Bronchial epithelial cell (primary cell): Measurements from ENCODE around the gene RHOA. TPM values are rescaled to one million over a fixed set of nuclear protein-coding genes. Genes with fewer than 3 reads are reported as not detected.
A peak's percentile ranks its signal among the peaks of the same experiment; 100 is the strongest.

ENCODE experiments used
- DNase-seq: peaks from one replicate; pipeline ENCODE4 v3.0.0-alpha.2; 2010; ENCODE audit warnings: low read depth
- FAIRE-seq: peaks from 2 replicates; lab custom pipeline; 2011; peaks lifted over from hg19 to GRCh38; lab: Jason Lieb, UNC
- H3K27me3 ChIP-seq: 2 replicates; pipeline ENCODE4 v1.5.1; 2011; ENCODE audit warnings: low read length; ENCODE audit not compliant: control insufficient read depth, insufficient read depth
- H3K36me3 ChIP-seq: 2 replicates; pipeline ENCODE4 v1.5.1; 2011; ENCODE audit warnings: low read length; ENCODE audit not compliant: control insufficient read depth, insufficient read depth
- H3K4me3 ChIP-seq: 2 replicates; pipeline ENCODE4 v1.5.1; 2011; ENCODE audit warnings: mild to moderate bottlenecking, low read depth, low read length, control low read depth
- CTCF ChIP-seq: IDR thresholded peaks from 2 replicates; pipeline ENCODE4 v1.5.1; 2011; ENCODE audit warnings: mild to moderate bottlenecking, moderate library complexity, low read length, control low read depth, inconsistent platforms; ENCODE audit not compliant: insufficient read depth, severe bottlenecking
- total RNA-seq: library from RNA; depleted of rRNA; stranded (reverse); fragments of >200 nt; gene quantifications from 2 replicates; pipeline ENCODE4 v1.2.1, GENCODE V29; 2014

RHOA gene
- total RNA-seq, 1 donor from 2014 or later, result 621 TPM

DNA sequence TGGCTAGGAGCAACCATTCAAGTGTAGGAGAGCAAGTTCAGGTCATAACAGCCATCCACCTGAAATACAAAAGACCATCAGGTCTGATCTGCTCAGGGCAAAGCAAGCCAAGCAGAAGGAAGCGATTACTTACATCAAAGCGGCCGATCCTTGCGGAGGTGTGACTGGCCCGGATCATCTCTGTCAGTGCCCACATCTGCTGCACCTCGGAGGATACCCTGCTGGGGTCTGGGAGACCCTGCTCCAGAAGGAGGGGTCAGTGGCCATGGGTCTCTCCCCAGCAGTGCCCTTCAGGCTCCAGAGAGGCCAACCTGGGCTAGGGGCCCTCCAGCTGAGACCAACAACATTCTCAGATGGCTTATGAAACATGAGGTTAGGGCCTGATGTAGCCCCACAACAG, 13.0 kb upstream of the RHOA start:
- H3K27me3 ChIP-seq, result no peaks in the 10 kb centered on the region
- FAIRE-seq (peak; percentile 23), DNase-seq (no peak)
- no peak for TF ChIP-seq CTCF
- H3K36me3 ChIP-seq, result peaks cover 3% of the 10 kb centered on the region
- no peak overlapping the region for H3K4me3 ChIP-seq

- peaks cover 6% of the 10 kb centered on the region for H3K36me3 ChIP-seq
- no peak for TF ChIP-seq CTCF
- H3K27me3 ChIP-seq, result no peaks in the 10 kb centered on the region
- H3K4me3 ChIP-seq, result no peak within 1 kb of the TSS
- no peak for FAIRE-seq
- DNase-seq, result no peak
Observed at GRCh38 chr3:49422379-49423248, 10.8 kb upstream of the RHOA start, which contains the start of gene AMT. AMT (minus strand) TSS chr3:49422473; CDS start chr3:49422450, 23 bp downstream.

GRCh38 chr3:49421890-49422378, 10.2 kb upstream of the RHOA start:
- no peaks in the 10 kb centered on the region for H3K27me3 ChIP-seq
- FAIRE-seq, result no peak
- peaks cover 10% of the 10 kb centered on the region for H3K36me3 ChIP-seq
- DNase-seq, result no peak
- TF ChIP-seq CTCF, result no peak
- H3K4me3 ChIP-seq, result no peak overlapping the region

DNA sequence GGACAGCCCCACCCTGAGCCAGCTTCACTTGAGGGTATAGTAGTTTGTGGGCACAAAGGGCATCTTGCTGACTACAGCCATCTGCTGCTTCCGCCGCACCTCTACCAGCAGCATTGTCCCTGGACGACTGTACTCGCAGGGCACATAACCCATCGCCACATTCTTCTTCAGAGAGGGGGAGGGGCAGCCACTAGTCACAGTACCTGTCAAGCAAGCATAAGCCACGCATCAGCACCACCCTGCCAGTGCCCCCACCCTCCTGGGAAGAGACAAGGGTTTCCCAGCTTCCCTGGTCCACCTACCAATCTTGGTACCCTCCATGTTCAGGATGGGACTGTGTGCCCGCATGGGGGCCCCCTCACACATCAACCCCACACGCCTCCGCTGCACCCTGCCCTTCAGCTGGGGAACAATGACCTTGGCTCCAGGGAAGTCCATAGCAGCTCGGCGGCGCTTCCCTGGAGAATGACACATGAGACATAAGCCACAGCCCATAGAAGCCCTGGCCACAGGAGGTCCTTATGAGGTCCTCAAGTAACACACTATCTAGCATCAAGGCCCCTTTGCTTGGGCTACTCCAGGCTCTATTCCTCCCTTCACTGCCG, 5.8 kb upstream of the RHOA start:
- DNase-seq (no peak), FAIRE-seq (no peak)
- Histone ChIP-seq H3K36me3 (peaks cover 19% of the 10 kb centered on the region), H3K4me3 (no peak overlapping the region), H3K27me3 (no peaks in the 10 kb centered on the region)
- TF ChIP-seq CTCF, result no peak

- DNase-seq, result no peak
- Histone ChIP-seq H3K27me3 (no peaks in the 10 kb centered on the region), H3K4me3 (no peak overlapping the region), H3K36me3 (peaks cover 19% of the 10 kb centered on the region)
- no peak for FAIRE-seq
- TF ChIP-seq CTCF, result no peak
Observed at GRCh38 chr3:49416867-49417266, 5.1 kb upstream of the RHOA start.
